HepG2 (cell line): ENCODE results near the gene EHD4. TPM values are rescaled to one million over a fixed set of nuclear protein-coding genes. Genes with fewer than 3 reads are reported as not detected.

Source experiments
- ATAC-seq: fragments of 200-7000 bp; cut with Tn5 transposase; 3 replicates; pipeline ENCODE4 v1.9.1; 2020; ENCODE audit warnings: mild to moderate bottlenecking, moderate library complexity
- BruUV-seq: library from RNA; stranded (reverse); fragments of 400-500 nt; replicated peaks from 2 replicates; lab custom pipeline; 2021; lab: Mats Ljungman, UMichigan
- CTCF ChIA-PET: fragments of 300-600 bp; formaldehyde crosslinking; extraction: SDS; loops from one replicate; lab custom pipeline; 2021; ENCODE audit warnings: low total read pairs, inconsistent platforms, low intra/inter-chr PET ratio; lab: Yijun Ruan, JAX
- POLR2A ChIA-PET: fragments of 350-600 bp; sonication (Branson Sonifier 250); formaldehyde crosslinking; loops from one replicate; lab custom pipeline; 2020; ENCODE audit warnings: antibody characterized with exemption, inconsistent platforms; lab: Yijun Ruan, JAX
- DNase-seq: peaks from one replicate; pipeline ENCODE4 v3.0.0-alpha.2; 2015; ENCODE audit warnings: low spot score
- FAIRE-seq: peaks from 3 replicates; lab custom pipeline; 2011; peaks lifted over from hg19 to GRCh38; lab: Jason Lieb, UNC
- H2AFZ ChIP-seq: one replicate; pipeline ENCODE4 v1.6.1; 2011; ENCODE audit warnings: low read length, inconsistent platforms
- H3K27ac ChIP-seq: fragments of 300-600 bp; 3 replicates; pipeline ENCODE4 v1.8.0; 2011; ENCODE audit warnings: mixed run types, mild to moderate bottlenecking, mixed read lengths, low read length, inconsistent platforms; ENCODE audit not compliant: insufficient read depth; ENCODE audit errors: extremely low read length
- H3K27me3 ChIP-seq, 2 experiments: fragments of 200-600 bp in 1 of 2; 2 replicates in 1 of 2; 3 replicates in 1 of 2; pipeline versions ENCODE4 v1.6.0 to v1.8.0; 2011; ENCODE audit warnings: low read length in 2 of 2, mild to moderate bottlenecking in 2 of 2, moderate library complexity in 2 of 2, inconsistent platforms in 1 of 2; ENCODE audit not compliant: insufficient read depth in 2 of 2, control insufficient read depth in 1 of 2
- H3K36me3 ChIP-seq, 2 experiments: fragments of 200-600 bp in 1 of 2; replicated peaks in 1 of 2; 2 replicates in 1 of 2; 3 replicates in 1 of 2; pipeline versions ENCODE4 v1.5.1 to v1.8.0; 2011; ENCODE audit warnings: low read length in 2 of 2, inconsistent platforms in 1 of 2; ENCODE audit not compliant: insufficient read depth in 2 of 2, control insufficient read depth in 1 of 2
- H3K4me1 ChIP-seq: 2 replicates; pipeline ENCODE4 v1.5.1; 2012; ENCODE audit warnings: low read length, inconsistent platforms; ENCODE audit not compliant: insufficient read depth
- H3K4me2 ChIP-seq: 2 replicates; pipeline ENCODE4 v1.6.0; 2011; ENCODE audit warnings: low read depth, low read length, inconsistent platforms
- H3K4me3 ChIP-seq, 3 experiments: fragments of 200-600 bp in 1 of 3; sonication (generic), shearing (Covaris generic) in 1 of 3; replicated peaks in 1 of 3; 2 replicates each; pipeline ENCODE4 v1.5.1; 2011 to 2016; ENCODE audit warnings: low read length in 3 of 3, inconsistent platforms in 2 of 3, low read depth in 2 of 3, mild to moderate bottlenecking in 2 of 3, control low read depth in 1 of 3, mixed read lengths in 1 of 3; ENCODE audit not compliant: insufficient read depth in 1 of 3
- H3K79me2 ChIP-seq: one replicate; pipeline ENCODE4 v1.6.1; 2011; ENCODE audit warnings: low read length, inconsistent platforms; ENCODE audit not compliant: insufficient read depth
- H3K9ac ChIP-seq: 2 replicates; pipeline ENCODE4 v1.6.0; 2011; ENCODE audit warnings: mild to moderate bottlenecking, low read depth, low read length, inconsistent platforms; ENCODE audit not compliant: insufficient read depth
- H3K9me3 ChIP-seq: 2 replicates; pipeline ENCODE4 v1.5.1; 2012; ENCODE audit warnings: mild to moderate bottlenecking, low read length
- H4K20me1 ChIP-seq: 2 replicates; pipeline ENCODE4 v1.6.0; 2011; ENCODE audit warnings: inconsistent platforms, mild to moderate bottlenecking, low read length, moderate library complexity; ENCODE audit not compliant: insufficient read depth
- BATF2 ChIP-seq: sonication (generic); formaldehyde crosslinking; IDR thresholded peaks from 2 replicates; pipeline ENCODE4 v1.8.0; 2022; ENCODE audit warnings: mild to moderate bottlenecking, missing genetic modification reagents, moderate library complexity
- CEBPB ChIP-seq: IDR thresholded peaks from 2 replicates; pipeline ENCODE4 v1.6.1; 2011; ENCODE audit warnings: low read depth, low read length, improper control_type of control experiment, borderline replicate concordance
- DBP ChIP-seq: sonication (generic); formaldehyde crosslinking; IDR thresholded peaks from 2 replicates; pipeline ENCODE4 v1.4.0; 2020; ENCODE audit warnings: missing genetic modification reagents; ENCODE audit errors: not compliant biosample characterization
- FOXC1 ChIP-seq: sonication (generic); formaldehyde crosslinking; IDR thresholded peaks from 2 replicates; pipeline ENCODE4 v1.8.0; 2022; ENCODE audit warnings: mild to moderate bottlenecking, missing genetic modification reagents, borderline replicate concordance
- FOXK2 ChIP-seq: fragments of 450-650 bp; IDR thresholded peaks from 2 replicates; pipeline ENCODE4 v1.6.1; 2016
- GPN1 ChIP-seq: sonication (generic); formaldehyde crosslinking; IDR thresholded peaks from 2 replicates; pipeline ENCODE4 v1.5.1; 2020; ENCODE audit warnings: missing genetic modification reagents, borderline replicate concordance
- MBD4 ChIP-seq: IDR thresholded peaks from 2 replicates; pipeline ENCODE4 v1.6.1; 2012; ENCODE audit warnings: low read length, inconsistent platforms, borderline replicate concordance
- NCOA5 ChIP-seq: sonication (generic); formaldehyde crosslinking; IDR thresholded peaks from 2 replicates; pipeline ENCODE4 v1.4.0; 2020; ENCODE audit warnings: missing genetic modification reagents
- RBFOX2 ChIP-seq: fragments of 200-400 bp; formaldehyde crosslinking; IDR thresholded peaks from 2 replicates; pipeline ENCODE4 v1.6.1; 2017; ENCODE audit warnings: low read depth, mild to moderate bottlenecking, low read length
- ZBTB7A ChIP-seq: sonication (generic); formaldehyde crosslinking; IDR thresholded peaks from 2 replicates; pipeline ENCODE4 v1.8.0; 2022; ENCODE audit warnings: mild to moderate bottlenecking, missing genetic modification reagents
- ZC3H13 ChIP-seq: sonication (generic); formaldehyde crosslinking; IDR thresholded peaks from 2 replicates; pipeline ENCODE4 v1.8.1; 2023; ENCODE audit warnings: mild to moderate bottlenecking, missing genetic modification reagents, moderate library complexity
- ZHX1 ChIP-seq: sonication (generic); formaldehyde crosslinking; IDR thresholded peaks from 2 replicates; pipeline ENCODE4 v1.8.1; 2022; ENCODE audit warnings: low read depth, mild to moderate bottlenecking, missing genetic modification reagents
- ZNF17 ChIP-seq: sonication (generic); formaldehyde crosslinking; IDR thresholded peaks from 2 replicates; pipeline ENCODE4 v1.5.0; 2020; ENCODE audit warnings: mild to moderate bottlenecking, missing genetic modification reagents
- ZNF816 ChIP-seq: sonication (generic); formaldehyde crosslinking; IDR thresholded peaks from 2 replicates; pipeline ENCODE4 v1.8.0; 2022; ENCODE audit warnings: missing genetic modification reagents, mild to moderate bottlenecking, borderline replicate concordance
- WGBS: methylation state at CpG from one replicate; pipeline ENCODE4 v1.1.6; 2017; ENCODE audit warnings: low lambda C conversion rate; 5-methylcytosine and 5-hydroxymethylcytosine counted together
- in situ Hi-C: cut with HindIII; loops from 2 replicates; pipeline ENCODE4 v1.10.0; 2017; ENCODE audit warnings: low pct_unique_long_range_greater_than_20kb; ENCODE audit not compliant: extremely low pct_ligation_motif_present
- intact Hi-C: fragments of 100-400 bp; cut with micrococcal nuclease; formaldehyde crosslinking; loops from one replicate; pipeline ENCODE4 v1.10.0; 2022; ENCODE audit not compliant: unreplicated experiment
- polyA plus RNA-seq, 8 experiments: library from polyadenylated mRNA; depleted of rRNA in 3 of 8; stranded (reverse) in 7 of 8; unstranded in 1 of 8; fragments of >200 nt; fragmentation: Illumina TruSeq in 4 of 8; extraction: Trizol in 4 of 8; gene quantifications; 2 replicates each; pipeline versions ENCODE4 v1.2.1 to v1.2.3, GENCODE V29; 2011 to 2016; ENCODE audit warnings: low read depth in 4 of 8, missing spikeins in 1 of 8, mixed read lengths in 1 of 8; ENCODE audit not compliant: insufficient read depth in 1 of 8
- total RNA-seq, 5 experiments: library from RNA; depleted of rRNA; stranded (reverse); fragments of >200 nt; fragmentation: Illumina TruSeq; extraction: Trizol; gene quantifications; 2 replicates each; pipeline ENCODE4 v1.2.3, GENCODE V29; 2016; ENCODE audit warnings: low read depth in 1 of 5

Gene EHD4
- total and polyA plus RNA-seq, 2 of the 13 experiments (the other 11 are each of a cell fraction or from before 2014, with no cell fraction given) = 3.1 to 4.8 TPM

GRCh38 chr15:42018306-42019224 is 46.2 kb upstream of the EHD4 start:
- Histone ChIP-seq H3K79me2 (no peaks in the 10 kb centered on the region), H3K9me3 (no peaks in the 10 kb centered on the region), H3K4me1 (peaks cover 4% of the 10 kb centered on the region; the same call in 1 of the 2 replicates), H3K27me3 (peaks cover 3 to 19% of the 10 kb centered on the region in 2 experiments; a peak in 4 of 5 replicates), H2AFZ (no peak overlapping the region), H3K9ac (no peak overlapping the region), H4K20me1 (no peaks in the 10 kb centered on the region), H3K27ac (no peak overlapping the region), H3K36me3 (no peaks in the 10 kb centered on the region), H3K4me3 (no peak overlapping the region), H3K4me2 (no peak overlapping the region)
- FAIRE-seq (no peak), ATAC-seq (no peak), DNase-seq (no peak)
- intact Hi-C loops (no loop called here), in situ Hi-C loops (no loop called here)
- 4% methylated on average over 4 of the region's 6 CpGs for WGBS
- TF ChIP-seq CEBPB (peak; percentile 30; the same call in 1 of the 2 replicates), RBFOX2 (no peak), GPN1 (no peak)
- CTCF ChIA-PET = no interaction called here
- no TSS peak for BruUV-seq
- POLR2A ChIA-PET = no interaction called here

- in situ Hi-C loops = no loop called here
- DNase-seq = no peak
- no peak for TF ChIP-seq ZBTB7A
- no peak for TF ChIP-seq MBD4
- no peak for TF ChIP-seq ZHX1 (CRISPR knock-in tag)
- TF ChIP-seq FOXC1 (CRISPR knock-in tag) = no peak
- no peak for TF ChIP-seq BATF2
- no peak for TF ChIP-seq ZNF816 (CRISPR knock-in tag)
- no peak for TF ChIP-seq ZC3H13 (CRISPR knock-in tag)
- no peak for TF ChIP-seq FOXK2
- no peak for TF ChIP-seq DBP
- TF ChIP-seq NCOA5 (CRISPR knock-in tag) = no peak
- no peak for TF ChIP-seq ZNF17
Observed at GRCh38 chr15:42016971-42017370, 44.6 kb upstream of the EHD4 start.

More at GRCh38 chr15:42016971-42017370, 44.6 kb upstream of the EHD4 start:
- Histone ChIP-seq H3K4me3 (no peak overlapping the region), H3K9ac (no peak overlapping the region), H2AFZ (no peak overlapping the region), H3K36me3 (no peaks in the 10 kb centered on the region), H3K79me2 (no peaks in the 10 kb centered on the region), H4K20me1 (no peaks in the 10 kb centered on the region), H3K4me1 (peaks cover 8% of the 10 kb centered on the region), H3K27ac (no peak overlapping the region), H3K27me3 (peaks cover 3 to 19% of the 10 kb centered on the region in 2 experiments; a peak in 4 of 5 replicates), H3K9me3 (no peaks in the 10 kb centered on the region), H3K4me2 (no peak overlapping the region)
- intact Hi-C loops = no loop called here
- 7% methylated on average over 3 of the region's 6 CpGs for WGBS
- no peak for ATAC-seq
- CTCF ChIA-PET = no interaction called here
- no peak for FAIRE-seq
- POLR2A ChIA-PET = no interaction called here
- BruUV-seq = no TSS peak
